GM12878 (cell line): ENCODE measurements around the gene THSD4.
A peak's percentile ranks its signal among the peaks of the same experiment; 100 is the strongest.

Experiments used
- CBX5 ChIP-seq: sonication (generic); IDR thresholded peaks from 2 replicates; pipeline ENCODE4 v1.6.1; 2016; ENCODE audit warnings: low read depth, moderate library complexity, mild to moderate bottlenecking, inconsistent platforms
- CREB1 ChIP-seq: IDR thresholded peaks from 2 replicates; pipeline ENCODE4 v1.6.1; 2012; ENCODE audit warnings: low read depth, mild to moderate bottlenecking, inconsistent platforms
- CTCF ChIP-seq, 3 experiments: IDR thresholded peaks in 2 of 3; conservative IDR thresholded peaks in 1 of 3; 2 replicates each; pipeline ENCODE4 v1.5.1; 2011; ENCODE audit warnings: low read depth in 3 of 3, low read length in 3 of 3, mild to moderate bottlenecking in 3 of 3, control low read depth in 2 of 3, moderate library complexity in 2 of 3, inconsistent platforms in 1 of 3, mixed read lengths in 1 of 3; ENCODE audit not compliant: control insufficient read depth in 2 of 3, insufficient read depth in 1 of 3; ENCODE audit errors: extremely low read depth in 1 of 3
- PRDM15 ChIP-seq: fragments of 450-650 bp; formaldehyde crosslinking; IDR thresholded peaks from 2 replicates; pipeline ENCODE4 v1.4.0; 2020; ENCODE audit warnings: mild to moderate bottlenecking, moderate library complexity
- SRF ChIP-seq, 2 experiments: IDR thresholded peaks; 2 replicates each; pipeline ENCODE4 v1.6.1; 2011; ENCODE audit warnings: low read depth in 2 of 2, low read length in 2 of 2, mild to moderate bottlenecking in 1 of 2, moderate library complexity in 1 of 2
- STAT1 ChIP-seq: fragments of 450-650 bp; conservative IDR thresholded peaks from 2 replicates; pipeline ENCODE4 v1.6.1; 2014; ENCODE audit warnings: antibody characterized with exemption, mild to moderate bottlenecking
- TAF1 ChIP-seq: IDR thresholded peaks from 2 replicates; pipeline ENCODE4 v1.6.1; 2011; ENCODE audit warnings: mild to moderate bottlenecking, low read depth, low read length, borderline replicate concordance
- ZNF622 ChIP-seq: fragments of 450-650 bp; IDR thresholded peaks from 2 replicates; pipeline ENCODE4 v1.6.1; 2017; ENCODE audit warnings: mild to moderate bottlenecking, inconsistent platforms

GRCh38 chr15:71575474-71576045 lies 460.3 kb downstream of the THSD4 start:
- no peak for TF ChIP-seq STAT1
- TF ChIP-seq TAF1 = no peak
- TF ChIP-seq CREB1 = no peak
- no peak for TF ChIP-seq CBX5
- TF ChIP-seq ZNF622 = no peak
- no peak for TF ChIP-seq PRDM15 (CRISPR knock-in tag)
- TF ChIP-seq CTCF (IDR thresholded peaks at IDR 0.05 in 2 of 3, conservative IDR thresholded peaks at IDR 0.05 in 1 of 3; ENCODE audit: control insufficient read depth in 2 of 3, extremely low read depth in 1 of 3, insufficient read depth in 1 of 3, low read depth in 3 of 3, low read length in 3 of 3) = peak; percentile 37 to 53 (median 37); a peak in 4 of 6 replicates
- no peak for TF ChIP-seq SRF (IDR thresholded peaks at IDR 0.05; ENCODE audit: low read depth in 2 of 2, low read length in 2 of 2)
